ENCODE results near the gene SESN1. TPM values are rescaled to one million over a fixed set of nuclear protein-coding genes. Genes with fewer than 3 reads are reported as not detected.

Gene SESN1
- total and polyA plus RNA-seq, 10 donors: 26.8 to 115 (median 59.6) TPM

DNA sequence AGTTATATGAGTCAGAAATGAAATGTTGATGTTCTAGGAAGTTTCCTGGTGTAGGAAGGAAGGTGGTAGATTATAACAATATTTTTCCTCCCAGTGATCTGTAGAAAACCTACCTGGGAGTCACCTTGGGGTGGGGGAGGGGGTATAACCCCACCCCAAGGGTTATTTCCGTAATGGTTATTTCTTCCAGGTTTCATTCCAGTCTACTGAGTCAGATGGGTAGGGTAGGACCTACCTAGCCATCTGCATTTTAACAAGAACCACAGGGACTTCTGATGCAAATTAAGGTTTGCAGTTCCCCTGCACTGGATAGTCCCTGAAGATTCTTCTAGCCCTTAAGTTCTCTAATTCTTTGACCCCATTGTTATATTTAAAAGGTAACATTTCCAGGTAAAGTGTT lies 157.5 kb downstream of the SESN1 start:
- WGBS, 5 donors: 84 to 100% (median 92%) methylated on average over 1 of the region's 1 CpG
- TF ChIP-seq POLR2A (IDR thresholded peaks at IDR 0.05) (no peak), POLR2AphosphoS5 (IDR thresholded peaks at IDR 0.05) (no peak), CTCF (IDR thresholded peaks at IDR 0.05 in 8 of 11, conservative IDR thresholded peaks at IDR 0.05 in 3 of 11) (no peak)

More for the DNA sequence above, 157.5 kb downstream of the SESN1 start:
- H3K27me3 ChIP-seq (replicated peaks in 1 of 7): no peaks in the 10 kb centered on the region
- H3K36me3 ChIP-seq: no peaks in the 10 kb centered on the region
- H3K4me3 ChIP-seq: no peak overlapping the region
- peaks cover 5 to 11% (median 8%) of the 10 kb centered on the region in 6 donors for H3K4me1 ChIP-seq
- no peaks in the 10 kb centered on the region for H3K9me3 ChIP-seq
- intact Hi-C loops (cut with DNase I; ENCODE audit: low total_unique reads): no loop called here
- no peak for DNase-seq
- no peak overlapping the region for H3K27ac ChIP-seq

Small RNA genes lying within 50 kb of the gene (small RNA-seq; reads per million reads assigned to genes)
- gene RNU6-653P: 0 reads per million in 4 donors

Other genes starting within 250 kb of the SESN1 start
- 10 to 100 TPM in 2 of 7 donors, 1 to 10 TPM in 5; 4.3 to 12.2 (median 6.6) TPM for gene ARMC2, start 246.4 kb downstream of the SESN1 start, total RNA-seq
- 1 to 10 TPM; 1.4 to 2.1 (median 1.5) TPM for gene ARMC2, start 246.4 kb downstream of the SESN1 start, polyA plus RNA-seq
- gene CEP57L1, start 661 bp upstream of the SESN1 start, total RNA-seq: 10 to 100 TPM in 6 of 7 donors, 1 to 10 TPM in 1; 8.9 to 28.7 (median 13.1) TPM
- 1 to 10 TPM; 5.1 to 5.6 (median 5.5) TPM for gene CEP57L1, start 661 bp upstream of the SESN1 start, polyA plus RNA-seq